ENCODE results near the gene UBA6.

DNA sequence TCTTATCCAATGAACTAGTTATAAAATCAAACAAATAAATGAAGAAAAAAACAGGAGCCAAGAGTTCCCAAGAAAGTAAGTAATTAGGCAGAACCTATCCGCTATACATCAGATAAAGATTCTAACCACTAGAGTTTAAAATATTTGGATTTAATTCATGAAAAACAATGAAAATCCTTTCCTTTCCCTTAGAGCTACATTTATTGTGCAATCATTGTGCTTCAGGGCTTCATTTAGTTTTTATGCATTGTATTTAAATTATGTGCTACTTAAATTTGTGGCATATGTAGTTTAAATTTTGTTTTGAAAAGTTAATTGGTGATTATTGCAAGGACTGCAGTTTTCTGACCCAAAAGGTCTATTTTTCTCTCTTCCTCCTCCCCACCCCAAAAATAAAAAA lies 35.3 kb upstream of the UBA6 start:
- TF ChIP-seq CTCF (IDR thresholded peaks at IDR 0.05): no peak
- TF ChIP-seq EZH2 (IDR thresholded peaks at IDR 0.05; ENCODE audit: borderline replicate concordance, insufficient read depth, low read depth, low read length, poor library complexity, severe bottlenecking): no peak
